HepG2 (cell line): ENCODE results near the gene ADCY7. TPM values are rescaled to one million over a fixed set of nuclear protein-coding genes. Genes with fewer than 3 reads are reported as not detected.

Source experiments
- ATAC-seq: fragments of 200-7000 bp; cut with Tn5 transposase; 3 replicates; pipeline ENCODE4 v1.9.1; 2020; ENCODE audit warnings: mild to moderate bottlenecking, moderate library complexity
- BruUV-seq: library from RNA; stranded (reverse); fragments of 400-500 nt; replicated peaks from 2 replicates; lab custom pipeline; 2021; lab: Mats Ljungman, UMichigan
- CTCF ChIA-PET: fragments of 300-600 bp; formaldehyde crosslinking; extraction: SDS; loops from one replicate; lab custom pipeline; 2021; ENCODE audit warnings: low total read pairs, inconsistent platforms, low intra/inter-chr PET ratio; lab: Yijun Ruan, JAX
- POLR2A ChIA-PET: fragments of 350-600 bp; sonication (Branson Sonifier 250); formaldehyde crosslinking; loops from one replicate; lab custom pipeline; 2020; ENCODE audit warnings: antibody characterized with exemption, inconsistent platforms; lab: Yijun Ruan, JAX
- DNase-seq: peaks from one replicate; pipeline ENCODE4 v3.0.0-alpha.2; 2015; ENCODE audit warnings: low spot score
- FAIRE-seq: peaks from 3 replicates; lab custom pipeline; 2011; peaks lifted over from hg19 to GRCh38; lab: Jason Lieb, UNC
- H2AFZ ChIP-seq: one replicate; pipeline ENCODE4 v1.6.1; 2011; ENCODE audit warnings: low read length, inconsistent platforms
- H3K27ac ChIP-seq: fragments of 300-600 bp; 3 replicates; pipeline ENCODE4 v1.8.0; 2011; ENCODE audit warnings: mixed run types, mild to moderate bottlenecking, mixed read lengths, low read length, inconsistent platforms; ENCODE audit not compliant: insufficient read depth; ENCODE audit errors: extremely low read length
- H3K27me3 ChIP-seq, 2 experiments: fragments of 200-600 bp in 1 of 2; 2 replicates in 1 of 2; 3 replicates in 1 of 2; pipeline versions ENCODE4 v1.6.0 to v1.8.0; 2011; ENCODE audit warnings: low read length in 2 of 2, mild to moderate bottlenecking in 2 of 2, moderate library complexity in 2 of 2, inconsistent platforms in 1 of 2; ENCODE audit not compliant: insufficient read depth in 2 of 2, control insufficient read depth in 1 of 2
- H3K36me3 ChIP-seq, 2 experiments: fragments of 200-600 bp in 1 of 2; replicated peaks in 1 of 2; 2 replicates in 1 of 2; 3 replicates in 1 of 2; pipeline versions ENCODE4 v1.5.1 to v1.8.0; 2011; ENCODE audit warnings: low read length in 2 of 2, inconsistent platforms in 1 of 2; ENCODE audit not compliant: insufficient read depth in 2 of 2, control insufficient read depth in 1 of 2
- H3K4me1 ChIP-seq: 2 replicates; pipeline ENCODE4 v1.5.1; 2012; ENCODE audit warnings: low read length, inconsistent platforms; ENCODE audit not compliant: insufficient read depth
- H3K4me2 ChIP-seq: 2 replicates; pipeline ENCODE4 v1.6.0; 2011; ENCODE audit warnings: low read depth, low read length, inconsistent platforms
- H3K4me3 ChIP-seq, 3 experiments: fragments of 200-600 bp in 1 of 3; sonication (generic), shearing (Covaris generic) in 1 of 3; replicated peaks in 1 of 3; 2 replicates each; pipeline ENCODE4 v1.5.1; 2011 to 2016; ENCODE audit warnings: low read length in 3 of 3, inconsistent platforms in 2 of 3, low read depth in 2 of 3, mild to moderate bottlenecking in 2 of 3, control low read depth in 1 of 3, mixed read lengths in 1 of 3; ENCODE audit not compliant: insufficient read depth in 1 of 3
- H3K79me2 ChIP-seq: one replicate; pipeline ENCODE4 v1.6.1; 2011; ENCODE audit warnings: low read length, inconsistent platforms; ENCODE audit not compliant: insufficient read depth
- H3K9ac ChIP-seq: 2 replicates; pipeline ENCODE4 v1.6.0; 2011; ENCODE audit warnings: mild to moderate bottlenecking, low read depth, low read length, inconsistent platforms; ENCODE audit not compliant: insufficient read depth
- H3K9me3 ChIP-seq: 2 replicates; pipeline ENCODE4 v1.5.1; 2012; ENCODE audit warnings: mild to moderate bottlenecking, low read length
- H4K20me1 ChIP-seq: 2 replicates; pipeline ENCODE4 v1.6.0; 2011; ENCODE audit warnings: inconsistent platforms, mild to moderate bottlenecking, low read length, moderate library complexity; ENCODE audit not compliant: insufficient read depth
- ARHGAP35 ChIP-seq: sonication (generic); formaldehyde crosslinking; IDR thresholded peaks from 2 replicates; pipeline ENCODE4 v1.9.0; 2022; ENCODE audit warnings: mild to moderate bottlenecking, inconsistent platforms, moderate library complexity, missing genetic modification reagents, borderline replicate concordance
- ARID4A ChIP-seq: sonication (generic); formaldehyde crosslinking; IDR thresholded peaks from 2 replicates; pipeline ENCODE4 v1.5.0; 2020; ENCODE audit warnings: mild to moderate bottlenecking, missing genetic modification reagents, borderline replicate concordance
- GPN1 ChIP-seq: sonication (generic); formaldehyde crosslinking; IDR thresholded peaks from 2 replicates; pipeline ENCODE4 v1.5.1; 2020; ENCODE audit warnings: missing genetic modification reagents, borderline replicate concordance
- MAX ChIP-seq: IDR thresholded peaks from 2 replicates; pipeline ENCODE4 v1.6.1; 2012; ENCODE audit warnings: inconsistent platforms
- MTA1 ChIP-seq: sonication (generic); formaldehyde crosslinking; IDR thresholded peaks from 2 replicates; pipeline ENCODE4 v1.4.0; 2020; ENCODE audit warnings: missing genetic modification reagents, mild to moderate bottlenecking, borderline replicate concordance
- MYC ChIP-seq: sonication (generic); formaldehyde crosslinking; IDR thresholded peaks from 2 replicates; pipeline ENCODE4 v1.9.0; 2021; ENCODE audit warnings: missing genetic modification reagents, borderline replicate concordance
- NCOA5 ChIP-seq: sonication (generic); formaldehyde crosslinking; IDR thresholded peaks from 2 replicates; pipeline ENCODE4 v1.4.0; 2020; ENCODE audit warnings: missing genetic modification reagents
- ZNF230 ChIP-seq: sonication (generic); formaldehyde crosslinking; IDR thresholded peaks from 2 replicates; pipeline ENCODE4 v1.4.0; 2020; ENCODE audit warnings: mild to moderate bottlenecking, missing genetic modification reagents
- ZNF687 ChIP-seq: sonication (generic); formaldehyde crosslinking; IDR thresholded peaks from 2 replicates; pipeline ENCODE4 v1.5.1; 2020; ENCODE audit warnings: mild to moderate bottlenecking, missing genetic modification reagents, moderate library complexity
- ZNF792 ChIP-seq: IDR thresholded peaks from 2 replicates; pipeline ENCODE4 v1.6.1; 2016
- WGBS: methylation state at CpG from one replicate; pipeline ENCODE4 v1.1.6; 2017; ENCODE audit warnings: low lambda C conversion rate; 5-methylcytosine and 5-hydroxymethylcytosine counted together
- in situ Hi-C: cut with HindIII; loops from 2 replicates; pipeline ENCODE4 v1.10.0; 2017; ENCODE audit warnings: low pct_unique_long_range_greater_than_20kb; ENCODE audit not compliant: extremely low pct_ligation_motif_present
- intact Hi-C: fragments of 100-400 bp; cut with micrococcal nuclease; formaldehyde crosslinking; loops from one replicate; pipeline ENCODE4 v1.10.0; 2022; ENCODE audit not compliant: unreplicated experiment
- polyA plus RNA-seq, 8 experiments: library from polyadenylated mRNA; depleted of rRNA in 3 of 8; stranded (reverse) in 7 of 8; unstranded in 1 of 8; fragments of >200 nt; fragmentation: Illumina TruSeq in 4 of 8; extraction: Trizol in 4 of 8; gene quantifications; 2 replicates each; pipeline versions ENCODE4 v1.2.1 to v1.2.3, GENCODE V29; 2011 to 2016; ENCODE audit warnings: low read depth in 4 of 8, missing spikeins in 1 of 8, mixed read lengths in 1 of 8; ENCODE audit not compliant: insufficient read depth in 1 of 8
- total RNA-seq, 5 experiments: library from RNA; depleted of rRNA; stranded (reverse); fragments of >200 nt; fragmentation: Illumina TruSeq; extraction: Trizol; gene quantifications; 2 replicates each; pipeline ENCODE4 v1.2.3, GENCODE V29; 2016; ENCODE audit warnings: low read depth in 1 of 5

Gene ADCY7
- total and polyA plus RNA-seq, 2 of the 13 experiments (the other 11 are each of a cell fraction or from before 2014, with no cell fraction given), result 2.2 to 4.3 TPM

GRCh38 chr16:50282955-50283631, 16.7 kb downstream of the ADCY7 start (continued):
- no peak for TF ChIP-seq GPN1 (CRISPR knock-in tag)

- Histone ChIP-seq H3K4me2 (peak overlapping the region; percentile 86), H3K36me3 (no peaks in the 10 kb centered on the region), H2AFZ (no peak overlapping the region), H4K20me1 (no peaks in the 10 kb centered on the region), H3K27me3 (no peaks in the 10 kb centered on the region; a peak in 1 of 5 replicates), H3K27ac (no peak overlapping the region), H3K9ac (no peak overlapping the region), H3K79me2 (no peaks in the 10 kb centered on the region), H3K9me3 (no peaks in the 10 kb centered on the region), H3K4me1 (peaks cover 54% of the 10 kb centered on the region), H3K4me3 (peak overlapping the region in 1 of 3 experiments; percentile 62; a peak in 1 of 6 replicates)
- no TSS peak for BruUV-seq
- WGBS, result 19% methylated on average over 11 of the region's 14 CpGs
- ATAC-seq (peak; percentile 18), DNase-seq (peak; percentile 46), FAIRE-seq (no peak)
- intact Hi-C loops (no loop called here), in situ Hi-C loops (no loop called here)
- ChIA-PET POLR2A (interaction anchor here (1.0 to 2.6 kb wide), 2 partner anchors 13 to 22 kb away, joined by 3 to 13 read pairs; no protein-coding TSS in a partner anchor), CTCF (no interaction called here)
- peak; percentile 84; the same call in 1 of the 2 replicates for TF ChIP-seq MTA1 (CRISPR knock-in tag)
- TF ChIP-seq MAX, result 0 out of 2 replicates have a peak, but pooled peaks have one; percentile 32
- TF ChIP-seq ARHGAP35 (CRISPR knock-in tag), result no peak
- peak; percentile 66 for TF ChIP-seq ZNF687 (CRISPR knock-in tag)
- peak; percentile 54; the same call in 1 of the 2 replicates for TF ChIP-seq MYC
- peak; percentile 33; the same call in 1 of the 2 replicates for TF ChIP-seq ARID4A (CRISPR knock-in tag)
- TF ChIP-seq ZNF792, result 0 out of 2 replicates have a peak, but pooled peaks have one; percentile 38
- TF ChIP-seq ZNF230 (CRISPR knock-in tag), result no peak
- no peak for TF ChIP-seq NCOA5 (CRISPR knock-in tag)
Observed at GRCh38 chr16:50284131-50284911, 18.0 kb downstream of the ADCY7 start.
